Stimulated activated naive CD8-positive, alpha-beta T cell treated with anti-CD3 and anti-CD28 coated beads, Interleukin-15, amount 100 ng/mL, for 72 hours (primary cell): ENCODE measurements around the gene SH3RF3.

ENCODE experiments used
- ATAC-seq: fragments of 150-1000 bp; cut with Tn5 transposase; 2 replicates; pipeline ENCODE4 v1.10.0; 2021; ENCODE audit warnings: mild to moderate bottlenecking, moderate library complexity
- DNase-seq, 2 donors: peaks; one replicate each; pipeline ENCODE4 v3.0.0; 2021 to 2022
- H3K27ac Mint-ChIP-seq, 2 donors: one replicate each; pipeline ENCODE4 v1.8.0; 2022; ENCODE audit warnings: mild to moderate bottlenecking in 2 of 2, mixed read lengths in 2 of 2, moderate library complexity in 2 of 2
- H3K27me3 Mint-ChIP-seq: one replicate; pipeline ENCODE4 v1.8.0; 2022; ENCODE audit warnings: mixed read lengths
- H3K4me1 Mint-ChIP-seq: one replicate; pipeline ENCODE4 v1.8.0; 2022; ENCODE audit warnings: mild to moderate bottlenecking, mixed read lengths
- H3K4me3 Mint-ChIP-seq, 2 donors: one replicate each; pipeline ENCODE4 v1.8.0; 2022; ENCODE audit warnings: mild to moderate bottlenecking in 2 of 2, mixed read lengths in 2 of 2, moderate library complexity in 1 of 2
- H3K9me3 Mint-ChIP-seq, 2 donors: one replicate each; pipeline ENCODE4 v1.8.0; 2022; ENCODE audit warnings: mixed read lengths in 2 of 2

The SH3RF3 gene

GRCh38 chr2:109333414-109334210 lies 204.6 kb downstream of the SH3RF3 start:
- Mint-ChIP-seq H3K9me3 (no peaks in the 10 kb centered on the region), H3K4me1 (peaks cover 51% of the 10 kb centered on the region), H3K27me3 (no peaks in the 10 kb centered on the region), H3K27ac (no peak overlapping the region), H3K4me3 (no peak overlapping the region)
- DNase-seq = no peak
- no peak for ATAC-seq

- peaks cover 62% of the 10 kb centered on the region for H3K4me1 Mint-ChIP-seq
- peak overlapping the region; percentile 50 to 74 for H3K4me3 Mint-ChIP-seq
- no peaks in the 10 kb centered on the region for H3K9me3 Mint-ChIP-seq
- no peaks in the 10 kb centered on the region for H3K27me3 Mint-ChIP-seq
- ATAC-seq (peak; percentile 72), DNase-seq (peak in 1 of 2 donors; percentile 20)
- H3K27ac Mint-ChIP-seq = peak overlapping the region; percentile 43 to 69
Observed at GRCh38 chr2:109335631-109336176, 206.7 kb downstream of the SH3RF3 start.

GRCh38 chr2:109336296-109336695 lies 207.3 kb downstream of the SH3RF3 start:
- Mint-ChIP-seq H3K27ac (peak overlapping the region in 1 of 2 donors; percentile 19), H3K4me1 (peaks cover 65% of the 10 kb centered on the region), H3K4me3 (peak overlapping the region in 1 of 2 donors; percentile 50), H3K9me3 (no peaks in the 10 kb centered on the region), H3K27me3 (no peaks in the 10 kb centered on the region)
- DNase-seq (no peak), ATAC-seq (no peak)

- peaks cover 64% of the 10 kb centered on the region for H3K4me1 Mint-ChIP-seq
- H3K27ac Mint-ChIP-seq = no peak overlapping the region
- ATAC-seq (no peak), DNase-seq (no peak)
- H3K9me3 Mint-ChIP-seq = no peaks in the 10 kb centered on the region
- no peak overlapping the region for H3K4me3 Mint-ChIP-seq
- H3K27me3 Mint-ChIP-seq = no peaks in the 10 kb centered on the region
Observed at GRCh38 chr2:109337221-109337620, 208.2 kb downstream of the SH3RF3 start.

GRCh38 chr2:109339519-109339966 lies 210.5 kb downstream of the SH3RF3 start:
- ATAC-seq (no peak), DNase-seq (no peak)
- H3K9me3 Mint-ChIP-seq = no peaks in the 10 kb centered on the region
- H3K27ac Mint-ChIP-seq = no peak overlapping the region
- peaks cover 46% of the 10 kb centered on the region for H3K4me1 Mint-ChIP-seq
- no peaks in the 10 kb centered on the region for H3K27me3 Mint-ChIP-seq
- no peak overlapping the region for H3K4me3 Mint-ChIP-seq

- no peak for ATAC-seq
- Mint-ChIP-seq H3K4me1 (peaks cover 37% of the 10 kb centered on the region), H3K4me3 (no peak overlapping the region), H3K27ac (no peak overlapping the region), H3K9me3 (no peaks in the 10 kb centered on the region), H3K27me3 (no peaks in the 10 kb centered on the region)
- DNase-seq = no peak
Observed at GRCh38 chr2:109340381-109340780, 211.4 kb downstream of the SH3RF3 start.

GRCh38 chr2:109341355-109342255 lies 212.6 kb downstream of the SH3RF3 start:
- Mint-ChIP-seq H3K4me3 (no peak overlapping the region), H3K27ac (no peak overlapping the region), H3K4me1 (peaks cover 26% of the 10 kb centered on the region), H3K9me3 (no peaks in the 10 kb centered on the region), H3K27me3 (no peaks in the 10 kb centered on the region)
- ATAC-seq (no peak), DNase-seq (no peak)

GRCh38 chr2:109342256-109342850 lies 213.3 kb downstream of the SH3RF3 start:
- H3K9me3 Mint-ChIP-seq = no peaks in the 10 kb centered on the region
- no peak overlapping the region for H3K27ac Mint-ChIP-seq
- no peak overlapping the region for H3K4me3 Mint-ChIP-seq
- ATAC-seq (no peak), DNase-seq (no peak)
- H3K27me3 Mint-ChIP-seq = no peaks in the 10 kb centered on the region
- H3K4me1 Mint-ChIP-seq = peaks cover 26% of the 10 kb centered on the region

- no peak overlapping the region for H3K4me3 Mint-ChIP-seq
- H3K27me3 Mint-ChIP-seq = no peaks in the 10 kb centered on the region
- no peak for DNase-seq
Observed at GRCh38 chr2:109342930-109343329, 213.9 kb downstream of the SH3RF3 start.

GRCh38 chr2:109343460-109343859 lies 214.5 kb downstream of the SH3RF3 start:
- no peak overlapping the region for H3K4me3 Mint-ChIP-seq
- no peak for ATAC-seq
- DNase-seq = no peak
- no peaks in the 10 kb centered on the region for H3K9me3 Mint-ChIP-seq
- H3K27ac Mint-ChIP-seq = peak overlapping the region in 1 of 2 donors; percentile 63
- peaks cover 36% of the 10 kb centered on the region for H3K4me1 Mint-ChIP-seq
- H3K27me3 Mint-ChIP-seq = no peaks in the 10 kb centered on the region

More at GRCh38 chr2:109342930-109343329, 213.9 kb downstream of the SH3RF3 start:
- no peak for ATAC-seq
- Mint-ChIP-seq H3K27ac (no peak overlapping the region), H3K9me3 (no peaks in the 10 kb centered on the region), H3K4me1 (peaks cover 31% of the 10 kb centered on the region)

- Mint-ChIP-seq H3K4me3 (no peak overlapping the region), H3K4me1 (peaks cover 45% of the 10 kb centered on the region)
Observed at GRCh38 chr2:109344270-109344805, 215.3 kb downstream of the SH3RF3 start.

GRCh38 chr2:109345091-109345490 lies 216.1 kb downstream of the SH3RF3 start:
- Mint-ChIP-seq H3K9me3 (no peaks in the 10 kb centered on the region), H3K27ac (peak overlapping the region; percentile 4 to 27), H3K4me3 (no peak overlapping the region), H3K27me3 (no peaks in the 10 kb centered on the region), H3K4me1 (peaks cover 47% of the 10 kb centered on the region)
- no peak for ATAC-seq
- DNase-seq = no peak

More at GRCh38 chr2:109344270-109344805, 215.3 kb downstream of the SH3RF3 start:
- Mint-ChIP-seq H3K27ac (peak overlapping the region in 1 of 2 donors; percentile 91), H3K27me3 (no peaks in the 10 kb centered on the region), H3K9me3 (no peaks in the 10 kb centered on the region)
- DNase-seq (no peak), ATAC-seq (no peak)

- DNase-seq = no peak
- Mint-ChIP-seq H3K27me3 (no peaks in the 10 kb centered on the region), H3K4me1 (peaks cover 47% of the 10 kb centered on the region), H3K9me3 (no peaks in the 10 kb centered on the region), H3K4me3 (no peak overlapping the region), H3K27ac (no peak overlapping the region)
- ATAC-seq = no peak
Observed at GRCh38 chr2:109345653-109346480, 216.9 kb downstream of the SH3RF3 start.

- no peak for DNase-seq
- Mint-ChIP-seq H3K27ac (no peak overlapping the region), H3K4me3 (no peak overlapping the region), H3K4me1 (peaks cover 47% of the 10 kb centered on the region), H3K27me3 (no peaks in the 10 kb centered on the region), H3K9me3 (no peaks in the 10 kb centered on the region)
- ATAC-seq = no peak
Observed at GRCh38 chr2:109346601-109347228, 217.7 kb downstream of the SH3RF3 start.
